Measurements from ENCODE around the gene WDR88.

DNA sequence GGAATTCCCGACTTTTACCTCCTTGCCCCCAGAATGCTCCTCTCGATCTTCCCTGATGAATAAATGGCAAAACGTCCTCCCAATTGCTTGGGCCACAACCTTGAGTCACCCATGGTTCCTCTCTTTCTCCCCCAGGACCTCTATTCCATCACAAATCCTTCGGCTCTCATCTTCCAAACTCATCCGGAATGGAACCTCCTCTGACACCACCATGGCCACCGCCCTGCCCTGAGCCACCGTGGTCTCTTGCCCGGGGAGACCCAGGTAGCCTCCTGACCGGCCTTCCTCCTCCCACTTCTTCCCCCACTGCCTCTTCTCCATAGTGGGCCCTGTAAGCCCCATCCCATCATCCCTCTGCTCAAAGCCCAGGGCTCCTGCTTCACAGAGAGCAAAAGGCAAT is 88.8 kb downstream of the WDR88 start:
- TF ChIP-seq CREB1 (IDR thresholded peaks at IDR 0.05), result no peak
- TF ChIP-seq YY1 (IDR thresholded peaks at IDR 0.05; ENCODE audit: low read depth, low read length), result no peak
- TF ChIP-seq, protein P1, sequence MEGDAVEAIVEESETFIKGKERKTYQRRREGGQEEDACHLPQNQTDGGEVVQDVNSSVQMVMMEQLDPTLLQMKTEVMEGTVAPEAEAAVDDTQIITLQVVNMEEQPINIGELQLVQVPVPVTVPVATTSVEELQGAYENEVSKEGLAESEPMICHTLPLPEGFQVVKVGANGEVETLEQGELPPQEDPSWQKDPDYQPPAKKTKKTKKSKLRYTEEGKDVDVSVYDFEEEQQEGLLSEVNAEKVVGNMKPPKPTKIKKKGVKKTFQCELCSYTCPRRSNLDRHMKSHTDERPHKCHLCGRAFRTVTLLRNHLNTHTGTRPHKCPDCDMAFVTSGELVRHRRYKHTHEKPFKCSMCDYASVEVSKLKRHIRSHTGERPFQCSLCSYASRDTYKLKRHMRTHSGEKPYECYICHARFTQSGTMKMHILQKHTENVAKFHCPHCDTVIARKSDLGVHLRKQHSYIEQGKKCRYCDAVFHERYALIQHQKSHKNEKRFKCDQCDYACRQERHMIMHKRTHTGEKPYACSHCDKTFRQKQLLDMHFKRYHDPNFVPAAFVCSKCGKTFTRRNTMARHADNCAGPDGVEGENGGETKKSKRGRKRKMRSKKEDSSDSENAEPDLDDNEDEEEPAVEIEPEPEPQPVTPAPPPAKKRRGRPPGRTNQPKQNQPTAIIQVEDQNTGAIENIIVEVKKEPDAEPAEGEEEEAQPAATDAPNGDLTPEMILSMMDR (IDR thresholded peaks at IDR 0.05; ENCODE audit: control extremely low read depth in 1 of 3, insufficient read depth in 1 of 3, low read depth in 1 of 3, low read length in 3 of 3), result no peak
- no peak for TF ChIP-seq ZNF274 (IDR thresholded peaks at IDR 0.05; ENCODE audit: borderline replicate concordance, extremely low read depth, low read length)
- TF ChIP-seq, protein P2, sequence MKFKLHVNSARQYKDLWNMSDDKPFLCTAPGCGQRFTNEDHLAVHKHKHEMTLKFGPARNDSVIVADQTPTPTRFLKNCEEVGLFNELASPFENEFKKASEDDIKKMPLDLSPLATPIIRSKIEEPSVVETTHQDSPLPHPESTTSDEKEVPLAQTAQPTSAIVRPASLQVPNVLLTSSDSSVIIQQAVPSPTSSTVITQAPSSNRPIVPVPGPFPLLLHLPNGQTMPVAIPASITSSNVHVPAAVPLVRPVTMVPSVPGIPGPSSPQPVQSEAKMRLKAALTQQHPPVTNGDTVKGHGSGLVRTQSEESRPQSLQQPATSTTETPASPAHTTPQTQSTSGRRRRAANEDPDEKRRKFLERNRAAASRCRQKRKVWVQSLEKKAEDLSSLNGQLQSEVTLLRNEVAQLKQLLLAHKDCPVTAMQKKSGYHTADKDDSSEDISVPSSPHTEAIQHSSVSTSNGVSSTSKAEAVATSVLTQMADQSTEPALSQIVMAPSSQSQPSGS (IDR thresholded peaks at IDR 0.05; ENCODE audit: low read length), result no peak
- no peak for TF ChIP-seq TEAD4 (IDR thresholded peaks at IDR 0.05; ENCODE audit: low read depth, low read length)
- no peak for TF ChIP-seq POLR2A (IDR thresholded peaks at IDR 0.05; ENCODE audit: control extremely low read depth in 1 of 2, low read depth in 2 of 2, low read length in 2 of 2)
- TF ChIP-seq, protein P3, sequence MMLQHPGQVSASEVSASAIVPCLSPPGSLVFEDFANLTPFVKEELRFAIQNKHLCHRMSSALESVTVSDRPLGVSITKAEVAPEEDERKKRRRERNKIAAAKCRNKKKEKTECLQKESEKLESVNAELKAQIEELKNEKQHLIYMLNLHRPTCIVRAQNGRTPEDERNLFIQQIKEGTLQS (IDR thresholded peaks at IDR 0.05; ENCODE audit: insufficient read depth, low read depth, low read length), result no peak
- no peak for TF ChIP-seq TAF7 (optimal IDR thresholded peaks at IDR 0.05; ENCODE audit: borderline replicate concordance, low read depth, low read length)
- no peak for TF ChIP-seq JUND (IDR thresholded peaks at IDR 0.05; ENCODE audit: low read length)
- no peak for TF ChIP-seq BACH1 (IDR thresholded peaks at IDR 0.05; ENCODE audit: low read length)
- no peak for TF ChIP-seq POLR2AphosphoS5 (IDR thresholded peaks at IDR 0.05; ENCODE audit: low read depth, low read length)
- TF ChIP-seq KDM1A (IDR thresholded peaks at IDR 0.05; ENCODE audit: borderline replicate concordance, low read length), result no peak
- TF ChIP-seq TAF1 (IDR thresholded peaks at IDR 0.05; ENCODE audit: low read depth, low read length), result no peak

Measured in H1 (cell line).